Left ventricle myocardium inferior (tissue), 1 donor: ENCODE measurements around the gene TMEM141. TPM values are rescaled to one million over a fixed set of nuclear protein-coding genes. Genes with fewer than 3 reads are reported as not detected.
"Not testable (repeated sequence)": the region's sequence is repeated elsewhere in the genome, so short reads cannot be mapped to it uniquely, and the experiment has no call there.

Experiments
- DNase-seq: peaks from one replicate; pipeline ENCODE4 v3.0.0-alpha.2; 2020
- H3K27ac ChIP-seq: fragments of 200-600 bp; replicated peaks from 2 replicates; pipeline ENCODE4 v1.8.0; 2021
- H3K27me3 ChIP-seq: fragments of 200-600 bp; 2 replicates; pipeline ENCODE4 v1.8.0; 2021; ENCODE audit warnings: low read depth
- H3K36me3 ChIP-seq: fragments of 200-600 bp; 2 replicates; pipeline ENCODE4 v1.8.0; 2021
- H3K4me1 ChIP-seq: fragments of 200-600 bp; 2 replicates; pipeline ENCODE4 v1.8.0; 2021
- H3K4me3 ChIP-seq: fragments of 200-600 bp; 2 replicates; pipeline ENCODE4 v1.8.0; 2021; ENCODE audit warnings: mild to moderate bottlenecking, moderate library complexity
- H3K9me3 ChIP-seq: fragments of 200-600 bp; replicated peaks from 2 replicates; pipeline ENCODE4 v1.8.0; 2021
- intact Hi-C: fragments of 100-400 bp; cut with micrococcal nuclease; formaldehyde crosslinking; loops from one replicate; pipeline ENCODE4 v1.11.0; 2022
- total RNA-seq: library from RNA; stranded (reverse); fragmentation: NEBNext Ultra II Directional; extraction: Animal tissue kit (Norgen Biotek cat#: 25700); gene quantifications from one replicate; pipeline ENCODE4 v1.2.1, GENCODE V29; 2021
- TF ChIP-seq, protein P1 (sequence below): fragments of 200-600 bp; IDR thresholded peaks from 2 replicates; pipeline ENCODE4 v1.8.0; 2021; ENCODE audit warnings: antibody characterized with exemption, mild to moderate bottlenecking, borderline replicate concordance
- donor health status: DM: no; HTN: yes; CAD: no; lungs with severe emphysema.

Gene TMEM141
- total RNA-seq, 1 donor from 2014 or later, result 71.4 TPM

DNA sequence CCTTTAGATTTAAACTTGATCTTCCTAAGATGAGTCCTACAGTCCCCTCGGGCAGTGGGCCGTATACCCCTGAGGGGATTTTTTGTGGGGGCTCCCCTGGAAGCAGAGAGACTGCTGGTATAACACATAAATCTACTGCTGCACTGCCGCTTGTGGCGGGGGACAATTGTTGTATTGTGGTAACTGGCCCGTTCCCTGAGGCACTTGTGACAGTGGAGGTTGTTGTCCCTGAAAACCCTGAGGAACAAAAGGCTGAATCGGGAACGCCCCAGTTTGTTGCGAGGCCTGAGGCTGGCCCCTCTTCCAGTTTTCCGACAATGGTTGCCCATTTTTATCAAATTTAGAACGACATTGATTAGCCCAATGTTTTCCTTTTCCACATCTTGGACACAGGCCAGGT is 4.7 kb upstream of the TMEM141 start:
- TF ChIP-seq, protein P1, sequence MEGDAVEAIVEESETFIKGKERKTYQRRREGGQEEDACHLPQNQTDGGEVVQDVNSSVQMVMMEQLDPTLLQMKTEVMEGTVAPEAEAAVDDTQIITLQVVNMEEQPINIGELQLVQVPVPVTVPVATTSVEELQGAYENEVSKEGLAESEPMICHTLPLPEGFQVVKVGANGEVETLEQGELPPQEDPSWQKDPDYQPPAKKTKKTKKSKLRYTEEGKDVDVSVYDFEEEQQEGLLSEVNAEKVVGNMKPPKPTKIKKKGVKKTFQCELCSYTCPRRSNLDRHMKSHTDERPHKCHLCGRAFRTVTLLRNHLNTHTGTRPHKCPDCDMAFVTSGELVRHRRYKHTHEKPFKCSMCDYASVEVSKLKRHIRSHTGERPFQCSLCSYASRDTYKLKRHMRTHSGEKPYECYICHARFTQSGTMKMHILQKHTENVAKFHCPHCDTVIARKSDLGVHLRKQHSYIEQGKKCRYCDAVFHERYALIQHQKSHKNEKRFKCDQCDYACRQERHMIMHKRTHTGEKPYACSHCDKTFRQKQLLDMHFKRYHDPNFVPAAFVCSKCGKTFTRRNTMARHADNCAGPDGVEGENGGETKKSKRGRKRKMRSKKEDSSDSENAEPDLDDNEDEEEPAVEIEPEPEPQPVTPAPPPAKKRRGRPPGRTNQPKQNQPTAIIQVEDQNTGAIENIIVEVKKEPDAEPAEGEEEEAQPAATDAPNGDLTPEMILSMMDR, result no peak
- intact Hi-C loops, result loop anchor here (5.0 kb wide), 1 partner anchor 251 kb away; no protein-coding TSS in a partner anchor
- Histone ChIP-seq H3K4me3 (no peak overlapping the region), H3K9me3 (no peaks in the 10 kb centered on the region), H3K27ac (no peak overlapping the region), H3K4me1 (peaks cover 18% of the 10 kb centered on the region), H3K36me3 (no peaks in the 10 kb centered on the region), H3K27me3 (no peaks in the 10 kb centered on the region)
- DNase-seq, result no peak

DNA sequence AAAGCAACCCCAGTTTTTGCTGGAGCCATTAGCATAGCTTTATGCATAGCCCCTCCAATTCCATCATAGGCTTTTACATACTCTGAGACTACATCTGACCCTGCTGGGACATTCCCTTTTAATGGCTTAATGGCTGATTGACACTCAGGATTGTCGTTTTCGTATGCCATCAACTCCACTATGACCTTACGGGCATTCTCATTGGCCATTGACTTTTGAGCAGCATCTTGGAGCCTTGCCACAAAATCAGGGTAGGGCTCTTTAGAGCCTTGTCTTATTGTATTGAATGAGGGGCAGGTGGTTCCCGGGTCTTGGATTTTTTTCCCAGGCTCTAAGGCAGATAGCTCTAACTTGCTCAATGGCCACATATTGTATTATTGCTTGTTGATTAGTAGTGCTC is 4.2 kb upstream of the TMEM141 start:
- peaks cover 23% of the 10 kb centered on the region for H3K4me1 ChIP-seq
- H3K9me3 ChIP-seq, H3K4me3 ChIP-seq, H3K36me3 ChIP-seq, H3K27ac ChIP-seq, H3K27me3 ChIP-seq, DNase-seq: not testable (repeated sequence)
- intact Hi-C loops, result loop anchor here (5.0 kb wide), 1 partner anchor 250 kb away; no protein-coding TSS in a partner anchor

DNA sequence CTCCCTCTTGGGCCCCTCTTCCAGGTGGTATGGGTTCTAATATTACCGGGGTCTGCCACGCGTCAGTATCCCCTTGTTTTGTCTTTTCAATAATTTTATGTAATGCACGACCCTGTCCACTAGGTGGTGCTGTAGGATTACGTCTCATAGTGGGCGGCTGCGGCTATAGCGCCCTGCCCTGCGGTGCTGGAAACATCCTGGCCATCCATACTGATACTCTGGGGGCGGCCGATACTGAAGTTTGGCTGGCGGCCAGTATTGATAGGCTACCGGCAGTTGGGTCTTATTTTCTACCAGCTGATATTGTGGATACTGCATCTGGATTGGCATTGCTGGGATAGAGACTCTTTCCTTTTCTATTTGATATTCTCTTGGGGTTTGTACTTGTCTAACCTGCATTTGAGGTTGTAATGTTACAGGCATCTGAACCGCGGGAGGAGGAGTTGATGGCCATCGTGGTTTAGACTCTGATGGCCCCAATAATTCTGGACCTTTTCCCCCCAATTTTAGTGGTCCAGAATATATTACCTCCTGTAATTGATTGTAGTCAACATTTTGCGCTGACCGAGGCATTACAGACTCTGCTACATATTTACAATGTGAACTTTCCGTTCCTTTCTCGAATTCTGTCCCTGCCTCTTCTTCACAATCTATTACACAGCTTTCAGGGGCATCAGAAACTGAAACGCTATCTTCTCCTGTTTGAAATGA is 3.3 kb upstream of the TMEM141 start:
- H3K27me3 ChIP-seq, result no peaks in the 10 kb centered on the region
- peaks cover 6% of the 10 kb centered on the region for H3K36me3 ChIP-seq
- DNase-seq, result peak; percentile 56
- TF ChIP-seq, protein P1, result peak; percentile 90
- H3K9me3 ChIP-seq, result no peaks in the 10 kb centered on the region
- peak overlapping the region; percentile 34 for H3K27ac ChIP-seq
- intact Hi-C loops, result loop anchor here (5.0 kb wide), 1 partner anchor 249 kb away; no protein-coding TSS in a partner anchor
- peak overlapping the region; percentile 2 for H3K4me3 ChIP-seq
- peaks cover 32% of the 10 kb centered on the region for H3K4me1 ChIP-seq

DNA sequence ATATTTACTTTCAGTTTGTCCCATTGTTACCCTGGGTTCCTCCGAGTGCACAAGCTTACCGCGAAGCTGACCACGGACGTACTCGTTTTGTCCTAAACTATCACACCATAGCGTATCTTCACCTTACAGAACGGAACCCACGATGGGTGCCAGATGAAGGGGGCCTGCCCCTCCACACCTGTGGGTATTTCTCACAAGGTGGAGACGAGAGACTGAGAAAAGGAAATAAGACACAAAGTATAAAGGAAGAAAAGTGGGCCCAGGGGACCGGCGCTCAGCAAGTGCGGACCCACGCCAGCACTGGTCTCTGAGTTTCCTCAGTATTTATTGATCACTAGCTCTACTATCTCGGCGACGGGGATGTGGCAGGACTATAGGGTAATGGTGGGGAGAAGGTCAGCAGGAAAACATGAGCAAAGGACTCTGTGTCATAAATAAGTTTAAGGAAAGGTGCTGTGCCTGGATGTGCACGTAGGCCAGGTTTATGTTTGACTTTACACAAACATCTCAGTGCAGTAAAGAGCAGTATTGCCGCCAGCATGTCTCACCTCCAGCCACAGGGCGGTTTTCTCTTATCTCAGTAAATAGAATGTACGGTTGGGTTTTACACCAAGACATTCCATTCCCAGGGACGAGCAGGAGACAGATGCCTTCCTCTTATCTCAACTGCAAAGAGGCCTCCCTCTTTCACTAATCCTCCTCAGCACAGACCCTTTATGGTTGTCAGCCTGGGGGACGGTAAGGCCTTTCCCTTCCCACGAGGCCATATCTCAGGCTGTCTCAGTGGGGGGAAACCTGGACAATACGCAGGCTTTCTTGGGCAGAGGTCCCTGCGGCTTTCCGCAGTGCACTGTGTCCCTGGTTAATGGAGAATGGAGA is 2.3 kb upstream of the TMEM141 start:
- not testable (repeated sequence) for H3K9me3 ChIP-seq, H3K27me3 ChIP-seq, DNase-seq, H3K4me3 ChIP-seq
- intact Hi-C loops, result loop anchor here (5.0 kb wide), 1 partner anchor 248 kb away; no protein-coding TSS in a partner anchor
- Histone ChIP-seq H3K27ac (peak overlapping the region; percentile 34), H3K36me3 (peaks cover 11% of the 10 kb centered on the region), H3K4me1 (peaks cover 42% of the 10 kb centered on the region)

DNA sequence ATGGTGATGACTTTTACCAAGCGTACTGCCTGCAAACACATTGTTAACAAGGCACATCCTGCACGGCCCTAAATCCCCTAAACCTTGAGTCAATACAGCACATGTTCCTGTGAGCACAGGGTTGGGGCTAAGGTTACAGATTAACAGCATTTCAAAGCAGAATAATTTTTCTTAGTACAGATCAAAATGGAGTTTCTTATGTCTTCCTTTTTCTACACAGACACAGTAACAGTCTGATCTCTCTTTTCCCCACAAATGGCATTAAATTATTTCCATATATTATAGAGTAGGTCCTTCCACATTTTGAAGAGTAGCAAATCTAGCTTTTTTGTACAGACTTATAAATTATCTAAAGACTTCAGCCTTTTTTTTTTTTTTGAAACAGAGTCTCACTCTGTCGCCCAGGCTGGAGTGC is 1.6 kb upstream of the TMEM141 start:
- TF ChIP-seq, protein P1, result no peak
- Histone ChIP-seq H3K27ac (peak overlapping the region; percentile 99), H3K4me1 (peaks cover 48% of the 10 kb centered on the region), H3K27me3 (no peaks in the 10 kb centered on the region), H3K36me3 (peaks cover 11% of the 10 kb centered on the region), H3K9me3 (no peaks in the 10 kb centered on the region), H3K4me3 (no peak overlapping the region)
- intact Hi-C loops, result loop anchor here (5.0 kb wide), 1 partner anchor 248 kb away; no protein-coding TSS in a partner anchor
- DNase-seq, result no peak

DNA sequence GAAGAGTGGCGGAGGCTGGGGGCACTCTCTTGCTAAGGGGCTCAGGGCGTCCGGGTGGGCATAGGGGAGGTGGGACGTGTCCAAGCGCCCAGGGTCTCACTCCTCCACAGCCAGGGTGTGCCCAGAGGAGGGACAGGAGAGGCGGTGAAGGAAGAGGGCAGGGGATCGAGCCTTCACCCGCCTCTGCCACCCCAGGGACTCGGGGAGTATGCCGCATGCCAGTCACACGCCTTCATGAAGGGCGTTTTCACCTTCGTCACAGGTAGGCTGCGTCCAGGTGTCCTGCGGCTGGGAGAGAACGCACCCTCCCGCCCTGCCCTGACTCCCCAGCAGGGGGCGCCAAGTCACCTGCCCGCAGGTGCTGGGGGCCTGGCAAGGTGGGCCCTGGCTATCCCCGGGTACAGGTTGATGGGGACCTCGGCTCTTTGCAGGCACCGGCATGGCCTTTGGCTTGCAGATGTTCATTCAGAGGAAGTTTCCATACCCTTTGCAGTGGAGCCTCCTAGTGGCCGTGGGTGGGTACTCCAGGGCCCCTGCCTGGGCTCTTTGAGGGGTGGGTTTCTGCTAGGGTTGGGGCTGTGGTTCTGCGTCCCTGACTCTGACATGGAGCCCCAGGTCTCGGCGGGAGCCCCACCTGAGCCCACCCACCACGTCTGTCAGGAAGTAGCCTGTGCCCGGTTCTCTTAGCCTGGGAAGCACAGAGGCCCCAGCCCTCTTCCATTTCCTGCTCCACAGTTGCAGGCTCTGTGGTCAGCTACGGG is 552 bp downstream of the TMEM141 start:
- H3K27me3 ChIP-seq, result no peaks in the 10 kb centered on the region
- TF ChIP-seq, protein P1, result peak; percentile 92
- peak; percentile 40 for DNase-seq
- H3K9me3 ChIP-seq, result no peaks in the 10 kb centered on the region
- H3K4me1 ChIP-seq, result peaks cover 69% of the 10 kb centered on the region
- H3K4me3 ChIP-seq, result peak overlapping the region; percentile 90
- H3K27ac ChIP-seq, result peak overlapping the region; percentile 99
- peaks cover 11% of the 10 kb centered on the region for H3K36me3 ChIP-seq
- intact Hi-C loops, result no loop called here
